BJ (cell line): ENCODE results near the gene PARP1. TPM values are rescaled to one million over a fixed set of nuclear protein-coding genes. Genes with fewer than 3 reads are reported as not detected.

ENCODE experiments used
- CTCF ChIA-PET: fragments of 350-600 bp; formaldehyde crosslinking; extraction: SDS; loops from one replicate; lab custom pipeline; 2021; ENCODE audit warnings: antibody characterized with exemption, inconsistent platforms; lab: Yijun Ruan, JAX
- POLR2A ChIA-PET: fragments of 300-600 bp; sonication (Branson Sonifier 250); formaldehyde crosslinking; extraction: SDS; loops from one replicate; lab custom pipeline; 2021; ENCODE audit warnings: antibody characterized with exemption; lab: Charles Lee
- DNase-seq: peaks from one replicate; pipeline ENCODE4 v3.0.0-alpha.2; 2011; ENCODE audit warnings: low read depth
- H3K27me3 ChIP-seq: 2 replicates; pipeline ENCODE4 v1.6.0; 2011; ENCODE audit warnings: low read length; ENCODE audit not compliant: control insufficient read depth, insufficient read depth
- H3K36me3 ChIP-seq: 2 replicates; pipeline ENCODE4 v1.5.1; 2011; ENCODE audit warnings: low read length; ENCODE audit not compliant: control insufficient read depth, insufficient read depth
- H3K4me3 ChIP-seq: 2 replicates; pipeline ENCODE4 v1.5.1; 2011; ENCODE audit warnings: low read depth, mild to moderate bottlenecking, control low read depth, low read length
- CTCF ChIP-seq: IDR thresholded peaks from 2 replicates; pipeline ENCODE4 v1.5.1; 2011; ENCODE audit warnings: low read depth, mild to moderate bottlenecking, control low read depth, inconsistent platforms, low read length, moderate library complexity; ENCODE audit not compliant: insufficient read depth
- polyA plus RNA-seq: library from polyadenylated mRNA; depleted of rRNA; stranded (reverse); fragments of >200 nt; gene quantifications from 2 replicates; pipeline ENCODE4 v1.2.3, GENCODE V29; 2011

PARP1 gene
- polyA plus RNA-seq, 1 experiment = 58.7 TPM

GRCh38 chr1:226378071-226378470, 29.8 kb downstream of the PARP1 start:
- Histone ChIP-seq H3K36me3 (peaks cover 45% of the 10 kb centered on the region), H3K27me3 (no peaks in the 10 kb centered on the region), H3K4me3 (no peak overlapping the region)
- DNase-seq = no peak
- ChIA-PET CTCF (interaction anchor here (0.6 kb wide), 1 partner anchor 1123 kb away, joined by 3 read pairs; no protein-coding TSS in a partner anchor), POLR2A (no interaction called here)
- TF ChIP-seq CTCF = no peak

- H3K4me3 ChIP-seq = no peak overlapping the region
- CTCF ChIA-PET = no interaction called here
- no peak for TF ChIP-seq CTCF
- H3K36me3 ChIP-seq = peaks cover 38% of the 10 kb centered on the region
- no peak for DNase-seq
- POLR2A ChIA-PET = no interaction called here
- no peaks in the 10 kb centered on the region for H3K27me3 ChIP-seq
Measured at GRCh38 chr1:226376300-226376699, 31.6 kb downstream of the PARP1 start.

DNA sequence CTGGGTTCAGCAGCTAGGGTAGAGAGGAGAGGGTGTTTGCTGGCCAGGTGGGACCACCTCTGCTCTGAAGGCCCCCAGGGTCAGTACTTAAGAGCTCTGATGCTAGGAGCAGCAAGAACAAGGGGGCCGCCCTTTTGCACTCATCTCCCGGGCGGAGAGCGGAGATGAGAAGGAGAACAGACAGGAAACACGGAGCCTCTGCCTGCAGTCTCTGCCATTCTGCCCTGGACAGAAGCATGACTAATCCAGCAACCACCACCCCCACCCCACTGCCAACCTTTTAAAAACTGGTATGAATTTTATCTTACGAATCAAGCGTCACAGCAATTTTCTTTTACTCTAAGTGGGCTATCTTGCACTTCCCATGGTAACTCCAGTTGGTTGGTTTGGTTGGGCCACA, 34.5 kb downstream of the PARP1 start:
- H3K27me3 ChIP-seq = no peaks in the 10 kb centered on the region
- H3K4me3 ChIP-seq = no peak overlapping the region
- TF ChIP-seq CTCF = no peak
- DNase-seq = no peak
- POLR2A ChIA-PET = no interaction called here
- CTCF ChIA-PET = interaction anchor here (0.9 to 1.4 kb wide), 2 partner anchors 11 to 248 kb away, joined by 3 to 4 read pairs; no protein-coding TSS in a partner anchor
- peaks cover 25% of the 10 kb centered on the region for H3K36me3 ChIP-seq

DNA sequence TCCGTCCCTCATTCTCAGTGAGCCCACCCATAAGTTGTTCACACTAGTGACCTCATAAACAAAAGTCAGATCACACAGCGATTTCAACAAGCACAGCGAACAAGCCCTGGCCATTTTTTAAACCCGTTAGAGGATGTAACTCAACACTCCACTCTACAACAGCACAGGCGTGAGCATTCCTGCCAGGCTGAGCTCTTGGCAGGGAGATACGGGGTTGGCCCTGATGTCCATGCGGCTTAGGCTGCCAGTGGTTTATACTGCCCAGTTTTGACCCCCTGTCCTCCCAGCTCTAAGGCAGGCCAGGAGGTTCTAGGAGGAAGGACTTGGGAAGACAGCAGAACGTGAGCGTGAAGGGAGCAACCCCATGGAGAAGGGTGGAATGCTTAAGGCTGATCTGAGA, 35.0 kb downstream of the PARP1 start:
- Histone ChIP-seq H3K4me3 (no peak overlapping the region), H3K36me3 (peaks cover 27% of the 10 kb centered on the region), H3K27me3 (no peaks in the 10 kb centered on the region)
- ChIA-PET CTCF (interaction anchor here (0.9 kb wide), 1 partner anchor 11 kb away, joined by 3 read pairs; no protein-coding TSS in a partner anchor), POLR2A (no interaction called here)
- no peak for DNase-seq
- TF ChIP-seq CTCF = no peak

GRCh38 chr1:226371866-226372490, 35.9 kb downstream of the PARP1 start:
- ChIA-PET POLR2A (no interaction called here), CTCF (interaction anchor here (0.7 kb wide), 1 partner anchor 503 kb away, joined by 3 read pairs; no protein-coding TSS in a partner anchor)
- no peak for TF ChIP-seq CTCF
- no peak overlapping the region for H3K4me3 ChIP-seq
- no peaks in the 10 kb centered on the region for H3K27me3 ChIP-seq
- DNase-seq = no peak
- H3K36me3 ChIP-seq = peaks cover 27% of the 10 kb centered on the region
